Testis (tissue), 5 donors: ENCODE results near the gene CDC42EP1. TPM values are rescaled to one million over a fixed set of nuclear protein-coding genes. Genes with fewer than 3 reads are reported as not detected.

Experiments
- DNase-seq: peaks from one replicate; pipeline ENCODE4 v3.0.0-alpha.2; 2019
- H3K27ac ChIP-seq, 2 donors: fragments of 200-600 bp; sonication (generic); one replicate each; pipeline ENCODE4 v1.5.1; 2019
- H3K27me3 ChIP-seq: fragments of 200-600 bp; sonication (generic); one replicate; pipeline ENCODE4 v1.5.1; 2019
- H3K36me3 ChIP-seq: fragments of 200-600 bp; sonication (generic); one replicate; pipeline ENCODE4 v1.5.1; 2017; ENCODE audit warnings: low read depth; ENCODE audit errors: missing control alignments
- H3K4me1 ChIP-seq: fragments of 200-600 bp; sonication (generic); one replicate; pipeline ENCODE4 v1.5.1; 2019
- H3K4me3 ChIP-seq, 2 donors: fragments of 200-600 bp; sonication (generic); one replicate each; pipeline ENCODE4 v1.5.1; 2017 to 2019
- H3K9me3 ChIP-seq: fragments of 200-600 bp; sonication (generic); one replicate; pipeline ENCODE4 v1.5.1; 2017
- POLR2A ChIP-seq: fragments of 450-650 bp; IDR thresholded peaks from one replicate; pipeline ENCODE4 v1.6.1; 2017; ENCODE audit warnings: antibody characterized with exemption, mild to moderate bottlenecking, moderate library complexity
- WGBS, 2 donors: methylation state at CpG; one replicate each; pipeline ENCODE4 v1.1.5; 2018; 5-methylcytosine and 5-hydroxymethylcytosine counted together
- intact Hi-C: fragments of 100-400 bp; cut with DNase I; formaldehyde crosslinking; loops from one replicate; pipeline ENCODE4 v1.15.1; 2023; ENCODE audit warnings: low total_unique reads
- long read RNA-seq, 2 donors: transcript quantifications; one replicate each; lab custom pipeline, GENCODE V29; 2026
- polyA plus RNA-seq: library from polyadenylated mRNA; stranded (reverse); fragments of 350-450 nt; fragmentation: Illumina TruSeq; extraction: RNeasy Lipid Tissue Mini Kit (QIAGEN cat#74804); gene quantifications from one replicate; pipeline ENCODE4 v1.2.3, GENCODE V29; 2014; ENCODE audit warnings: low read depth, low replicate concordance; ENCODE audit not compliant: insufficient read depth
- total RNA-seq, 2 donors: library from RNA; depleted of rRNA; stranded (reverse); fragments of >200 nt; gene quantifications; one replicate each; pipeline ENCODE4 v1.2.3, GENCODE V29; 2016
- TF ChIP-seq, protein P1 (sequence below), 3 experiments: fragments of 450-650 bp in 2 of 3; fragments of 200-600 bp in 1 of 3; sonication (generic) in 1 of 3; IDR thresholded peaks; one replicate each; pipeline ENCODE4 v1.5.1; 2016 to 2019; ENCODE audit warnings: antibody characterized with exemption in 3 of 3, mild to moderate bottlenecking in 2 of 3, moderate library complexity in 1 of 3

Gene CDC42EP1, protein sequence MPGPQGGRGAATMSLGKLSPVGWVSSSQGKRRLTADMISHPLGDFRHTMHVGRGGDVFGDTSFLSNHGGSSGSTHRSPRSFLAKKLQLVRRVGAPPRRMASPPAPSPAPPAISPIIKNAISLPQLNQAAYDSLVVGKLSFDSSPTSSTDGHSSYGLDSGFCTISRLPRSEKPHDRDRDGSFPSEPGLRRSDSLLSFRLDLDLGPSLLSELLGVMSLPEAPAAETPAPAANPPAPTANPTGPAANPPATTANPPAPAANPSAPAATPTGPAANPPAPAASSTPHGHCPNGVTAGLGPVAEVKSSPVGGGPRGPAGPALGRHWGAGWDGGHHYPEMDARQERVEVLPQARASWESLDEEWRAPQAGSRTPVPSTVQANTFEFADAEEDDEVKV
- 10 to 100 TPM; 73.9 to 87.4 TPM for total RNA-seq
- 49.0 TPM for polyA plus RNA-seq
- long read RNA-seq, donor 1, transcript CDC42EP1-201 (3 exons, 2,181 nt), result major isoform, 26 of 54 reads
- long read RNA-seq, donor 1, partial matches to known transcripts, result 28 of 54 reads
- long read RNA-seq, donor 1, other reads (novel, unspliced or antisense), result 0 of 54 reads
- long read RNA-seq, donor 2, transcript CDC42EP1-201 (3 exons, 2,181 nt), result major isoform, 16 of 79 reads
- long read RNA-seq, donor 2, partial matches to known transcripts, result 62 of 79 reads
- long read RNA-seq, donor 2, other reads (novel, unspliced or antisense), result 0 of 79 reads

DNA sequence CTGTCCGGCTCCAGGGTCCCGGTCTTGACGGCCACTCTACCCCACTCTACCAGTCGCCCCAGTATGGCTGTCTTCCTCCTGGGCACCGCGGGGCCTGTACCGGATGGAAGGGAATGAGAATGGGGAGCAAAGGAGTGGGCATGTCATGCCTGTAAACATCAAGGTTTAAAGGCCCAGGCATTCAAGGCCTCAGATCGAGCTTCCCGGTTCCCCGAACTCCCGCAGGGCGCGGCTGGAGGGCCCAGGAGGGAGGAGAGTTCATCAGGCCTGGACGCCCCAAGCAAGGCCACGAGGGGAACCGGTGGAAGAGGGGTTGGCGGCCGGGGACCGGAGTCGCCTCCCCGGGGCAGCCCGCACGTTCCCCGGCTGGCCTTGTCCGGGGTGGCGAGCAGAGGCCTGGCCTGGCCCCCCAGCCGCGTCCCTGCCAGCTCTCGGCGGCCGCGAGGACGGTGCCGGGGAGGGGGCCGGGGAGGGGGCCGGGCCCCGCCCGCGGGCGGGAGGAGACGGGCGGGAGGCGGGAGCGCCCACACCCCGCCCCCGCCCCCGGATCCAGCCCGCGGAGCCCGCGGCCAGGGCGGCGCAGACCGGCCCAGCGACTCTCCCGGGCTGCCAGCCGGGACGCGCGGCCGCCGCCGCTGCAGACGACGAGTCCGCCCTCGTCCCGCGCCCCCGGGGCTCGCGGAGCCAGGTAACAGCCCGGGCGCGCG is at the start of gene CDC42EP1:
Gene CDC42EP1 (plus strand): TSS at position 580 of the 707 bp plus-strand sequence. CDS start 5,870 bp downstream, outside the sequence.
- no peaks in the 10 kb centered on the region for H3K27me3 ChIP-seq
- TF ChIP-seq POLR2A, result no peak
- TF ChIP-seq, protein P1, sequence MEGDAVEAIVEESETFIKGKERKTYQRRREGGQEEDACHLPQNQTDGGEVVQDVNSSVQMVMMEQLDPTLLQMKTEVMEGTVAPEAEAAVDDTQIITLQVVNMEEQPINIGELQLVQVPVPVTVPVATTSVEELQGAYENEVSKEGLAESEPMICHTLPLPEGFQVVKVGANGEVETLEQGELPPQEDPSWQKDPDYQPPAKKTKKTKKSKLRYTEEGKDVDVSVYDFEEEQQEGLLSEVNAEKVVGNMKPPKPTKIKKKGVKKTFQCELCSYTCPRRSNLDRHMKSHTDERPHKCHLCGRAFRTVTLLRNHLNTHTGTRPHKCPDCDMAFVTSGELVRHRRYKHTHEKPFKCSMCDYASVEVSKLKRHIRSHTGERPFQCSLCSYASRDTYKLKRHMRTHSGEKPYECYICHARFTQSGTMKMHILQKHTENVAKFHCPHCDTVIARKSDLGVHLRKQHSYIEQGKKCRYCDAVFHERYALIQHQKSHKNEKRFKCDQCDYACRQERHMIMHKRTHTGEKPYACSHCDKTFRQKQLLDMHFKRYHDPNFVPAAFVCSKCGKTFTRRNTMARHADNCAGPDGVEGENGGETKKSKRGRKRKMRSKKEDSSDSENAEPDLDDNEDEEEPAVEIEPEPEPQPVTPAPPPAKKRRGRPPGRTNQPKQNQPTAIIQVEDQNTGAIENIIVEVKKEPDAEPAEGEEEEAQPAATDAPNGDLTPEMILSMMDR (IDR thresholded peaks at IDR 0.05), result no peak
- no peaks in the 10 kb centered on the region for H3K36me3 ChIP-seq
- H3K4me3 ChIP-seq, result peak within 1 kb of the TSS; percentile 80 to 87
- intact Hi-C loops, result no loop called here
- DNase-seq, result peak; percentile 60
- H3K9me3 ChIP-seq, result no peaks in the 10 kb centered on the region
- H3K27ac ChIP-seq, result peak within 1 kb of the TSS; percentile 91 to 98
- 2 to 10% methylated on average over 7 to 38 of the region's 76 CpGs for WGBS, 2 donors
- H3K4me1 ChIP-seq, result peaks cover 38% of the 10 kb centered on the region

DNA sequence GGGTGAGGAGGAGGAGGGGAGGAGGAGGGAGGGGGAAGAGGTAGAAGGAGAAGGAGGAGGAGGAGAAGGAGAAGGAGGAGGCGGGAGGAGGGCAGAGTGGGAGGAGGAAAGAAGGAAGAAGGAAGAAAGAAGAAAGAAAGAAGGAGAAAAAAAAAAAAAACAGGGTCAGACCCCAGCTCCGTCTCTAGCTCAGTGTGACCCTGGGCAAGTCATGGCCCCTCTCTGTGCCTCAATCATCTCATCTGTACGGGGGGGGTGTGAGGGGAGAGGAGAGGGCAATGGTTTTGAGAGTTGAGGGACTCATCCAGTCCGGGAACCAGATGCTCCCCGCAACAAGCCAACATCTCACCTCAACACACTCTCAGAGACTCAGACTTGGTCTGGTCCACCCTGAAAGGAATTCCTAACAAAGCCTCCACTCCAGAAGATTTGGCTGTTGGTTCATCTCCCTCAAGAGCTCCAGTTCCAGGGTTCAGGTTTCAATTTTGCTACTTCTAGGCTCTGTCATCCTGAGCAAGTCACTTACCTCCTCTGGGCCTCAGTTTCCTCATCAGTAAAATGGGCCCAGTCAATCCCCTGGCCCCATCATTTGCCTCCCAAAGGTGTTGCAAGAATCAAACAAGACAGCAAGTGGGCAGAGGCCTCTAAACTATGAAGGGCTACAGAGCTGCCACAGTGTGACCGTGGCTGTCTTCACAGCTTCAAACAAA is 48.7 kb upstream of the CDC42EP1 start:
- Histone ChIP-seq H3K9me3 (no peaks in the 10 kb centered on the region), H3K4me3 (no peak overlapping the region), H3K27ac (peak overlapping the region in 1 of 2 donors; percentile 39), H3K27me3 (no peaks in the 10 kb centered on the region), H3K36me3 (no peaks in the 10 kb centered on the region), H3K4me1 (peaks cover 49% of the 10 kb centered on the region)
- TF ChIP-seq POLR2A, result no peak
- TF ChIP-seq, protein P1 (IDR thresholded peaks at IDR 0.05), result no peak
- intact Hi-C loops, result no loop called here
- DNase-seq, result no peak
- 79 to 82% methylated on average over 6 of the region's 6 CpGs for WGBS, 2 donors

DNA sequence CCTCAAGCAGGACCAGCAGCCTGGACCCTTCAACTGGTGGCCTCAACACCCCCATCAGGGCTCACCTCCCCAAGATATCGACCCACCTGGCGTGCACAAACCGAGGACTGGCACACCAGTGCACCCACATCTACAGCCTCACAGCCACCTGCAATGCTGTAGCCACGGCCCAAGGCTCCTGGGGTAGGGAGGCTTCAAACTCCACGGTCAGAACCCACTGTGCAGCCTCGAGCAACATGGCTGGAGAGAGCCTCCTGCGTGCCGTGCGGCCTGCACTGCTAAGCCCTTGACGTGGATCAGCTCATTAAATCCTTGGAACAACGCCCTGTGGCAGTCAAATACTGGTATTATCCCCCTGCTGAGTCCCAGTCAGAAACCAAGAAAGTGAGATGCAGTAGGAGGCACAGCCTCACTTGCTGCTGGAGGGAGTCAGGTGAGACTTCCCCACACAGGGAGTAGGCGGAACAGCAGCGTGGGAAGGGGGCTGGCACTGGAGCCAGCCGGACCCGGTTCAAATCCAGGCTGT is 45.7 kb upstream of the CDC42EP1 start:
- Histone ChIP-seq H3K27ac (no peak overlapping the region), H3K4me3 (no peak overlapping the region), H3K36me3 (no peaks in the 10 kb centered on the region), H3K9me3 (no peaks in the 10 kb centered on the region), H3K27me3 (no peaks in the 10 kb centered on the region), H3K4me1 (peaks cover 36% of the 10 kb centered on the region)
- WGBS, 2 donors, result 68 to 95% methylated on average over 8 to 13 of the region's 15 CpGs
- intact Hi-C loops, result no loop called here
- TF ChIP-seq POLR2A, result no peak
- TF ChIP-seq, protein P1 (IDR thresholded peaks at IDR 0.05), result no peak
- DNase-seq, result peak; percentile 49

DNA sequence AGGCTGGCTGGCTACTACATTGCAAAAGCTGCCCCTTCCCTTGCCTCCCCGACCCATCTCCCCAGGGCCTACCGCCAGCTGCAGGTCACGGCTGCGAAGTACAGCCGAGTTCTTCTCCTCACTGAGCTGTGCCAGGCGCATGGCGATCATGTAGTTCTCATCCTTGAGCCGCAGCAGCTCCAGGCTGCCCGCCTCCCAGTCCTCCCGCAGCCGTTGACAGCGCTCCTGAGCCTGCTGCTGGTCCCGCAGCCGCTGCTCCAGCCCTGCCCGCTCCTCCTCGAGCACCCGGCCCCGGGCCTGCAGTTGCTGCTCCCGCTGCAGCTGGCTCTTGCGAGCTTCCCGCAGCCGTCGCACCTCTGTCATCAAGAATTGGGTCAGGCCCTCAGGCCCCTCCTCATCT is 44.4 kb upstream of the CDC42EP1 start:
- Histone ChIP-seq H3K27me3 (no peaks in the 10 kb centered on the region), H3K4me3 (no peak overlapping the region), H3K4me1 (peaks cover 39% of the 10 kb centered on the region), H3K27ac (no peak overlapping the region), H3K9me3 (no peaks in the 10 kb centered on the region), H3K36me3 (no peaks in the 10 kb centered on the region)
- 68 to 97% methylated on average over 23 of the region's 23 CpGs for WGBS, 2 donors
- intact Hi-C loops, result no loop called here
- TF ChIP-seq, protein P1 (IDR thresholded peaks at IDR 0.05), result no peak
- TF ChIP-seq POLR2A, result no peak
- peak; percentile 46 for DNase-seq
